ENCODE results near the gene ABHD2.

The ABHD2 gene

DNA sequence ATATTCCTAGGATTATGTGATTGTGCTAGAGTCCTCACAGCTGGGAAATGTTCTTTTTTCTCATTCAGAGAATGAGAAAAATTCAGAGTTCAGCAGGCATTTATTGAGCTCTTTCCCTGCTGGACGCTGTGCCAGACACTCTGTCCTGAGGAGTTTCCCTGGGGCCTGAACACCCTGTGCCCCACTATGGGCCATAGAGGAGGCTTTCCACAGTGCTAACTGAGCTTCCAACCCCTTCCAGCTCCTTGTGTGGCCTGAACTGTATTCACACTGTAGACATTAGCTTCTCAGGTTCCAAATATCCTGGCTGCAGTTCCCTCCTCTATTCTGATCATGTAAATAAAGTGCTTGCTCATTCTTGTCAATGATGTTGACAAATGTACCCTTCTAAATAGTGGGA is 10.0 kb downstream of the ABHD2 start:
- no peaks in the 10 kb centered on the region for H3K36me3 ChIP-seq (ENCODE audit: control insufficient read depth, insufficient read depth, low read length)
- WGBS, 2 experiments, result 95 to 96% methylated on average over 1 of the region's 1 CpG
- no peaks in the 10 kb centered on the region for H3K9me3 ChIP-seq (ENCODE audit: control insufficient read depth, low read length)
- no peaks in the 10 kb centered on the region for H3K4me1 ChIP-seq (ENCODE audit: control insufficient read depth, insufficient read depth, low read length)
- no peaks in the 10 kb centered on the region for H3K27me3 ChIP-seq (ENCODE audit: control insufficient read depth, insufficient read depth, low read length, poor library complexity, severe bottlenecking)
- H3K27ac ChIP-seq (ENCODE audit: insufficient read depth, low read depth, low read length, poor library complexity, severe bottlenecking), result no peak overlapping the region
- no peak overlapping the region for H3K4me3 ChIP-seq (ENCODE audit: insufficient read depth, low read depth, low read length)

DNA sequence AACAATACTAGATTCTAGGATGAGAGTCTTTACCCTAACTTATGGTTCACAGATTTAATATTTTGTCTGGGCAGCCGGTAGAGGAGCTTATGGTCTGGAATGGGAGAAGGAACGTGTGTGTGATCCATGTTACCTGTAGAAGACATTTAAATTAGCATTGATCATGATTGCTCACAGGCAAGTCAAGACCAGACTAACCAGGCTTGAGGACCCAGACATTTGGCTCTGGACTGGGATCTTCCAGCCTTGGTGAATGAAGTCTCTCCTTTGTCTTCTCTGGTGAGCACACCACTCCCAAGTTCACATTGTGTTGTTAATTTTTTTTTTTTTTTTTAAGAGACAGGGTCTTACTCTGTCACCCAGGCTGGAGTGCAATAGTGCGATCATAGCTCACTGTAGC is 11.7 kb downstream of the ABHD2 start:
- no peaks in the 10 kb centered on the region for H3K36me3 ChIP-seq (ENCODE audit: control insufficient read depth, insufficient read depth, low read length)
- H3K4me1 ChIP-seq (ENCODE audit: control insufficient read depth, insufficient read depth, low read length), result no peaks in the 10 kb centered on the region
- H3K27me3 ChIP-seq (ENCODE audit: control insufficient read depth, insufficient read depth, low read length, poor library complexity, severe bottlenecking), result no peaks in the 10 kb centered on the region
- WGBS, 2 experiments, result 94 to 95% methylated on average over 3 of the region's 3 CpGs
- no peaks in the 10 kb centered on the region for H3K9me3 ChIP-seq (ENCODE audit: control insufficient read depth, low read length)
- no peak overlapping the region for H3K4me3 ChIP-seq (ENCODE audit: insufficient read depth, low read depth, low read length)
- H3K27ac ChIP-seq (ENCODE audit: insufficient read depth, low read depth, low read length, poor library complexity, severe bottlenecking), result no peak overlapping the region

DNA sequence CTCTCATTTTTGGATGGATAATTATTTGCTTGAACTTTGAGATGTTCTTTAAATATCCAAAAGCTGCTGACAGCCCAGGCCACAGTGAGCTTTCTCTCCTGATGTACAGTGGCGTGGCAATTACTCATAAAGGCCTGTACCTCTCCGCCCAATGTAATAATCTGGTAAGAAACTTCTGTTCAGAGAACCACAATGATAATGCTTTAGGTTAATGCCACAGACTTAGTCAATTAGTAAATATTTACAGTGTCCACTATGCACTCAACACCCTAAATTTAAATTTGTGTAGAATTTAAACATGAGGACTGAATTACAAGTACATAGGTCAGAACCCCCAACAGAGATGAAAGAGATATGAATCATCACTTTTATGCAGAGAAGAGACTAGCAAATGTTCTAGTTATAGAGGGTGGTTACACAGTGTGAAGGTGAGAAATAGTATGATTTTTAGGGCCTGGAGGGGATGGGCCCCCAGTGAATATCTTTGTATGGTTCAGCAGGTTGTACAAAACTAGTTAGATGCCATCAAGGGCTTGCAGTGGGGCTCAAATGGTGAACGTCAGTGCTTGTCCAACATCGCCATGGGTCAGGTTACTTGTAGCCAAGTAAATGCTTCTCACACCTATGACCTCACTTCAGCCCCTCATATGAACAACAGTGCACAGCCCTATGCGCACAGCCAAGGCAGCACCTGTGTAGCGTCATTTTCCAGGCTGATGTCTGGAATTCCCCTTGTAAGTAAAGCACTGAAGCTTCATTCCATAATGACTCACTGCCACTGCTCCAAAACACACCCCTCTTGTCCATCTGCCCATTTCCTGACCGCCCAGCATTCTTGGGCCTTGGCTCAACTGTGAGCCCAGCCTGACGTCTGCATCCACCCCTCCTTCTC is 13.3 kb downstream of the ABHD2 start:
- WGBS, 2 experiments, result 89 to 94% methylated on average over 8 of the region's 8 CpGs
- Histone ChIP-seq H3K36me3 (ENCODE audit: control insufficient read depth, insufficient read depth, low read length) (no peaks in the 10 kb centered on the region), H3K4me3 (ENCODE audit: insufficient read depth, low read depth, low read length) (no peak overlapping the region), H3K27ac (ENCODE audit: insufficient read depth, low read depth, low read length, poor library complexity, severe bottlenecking) (no peak overlapping the region), H3K9me3 (ENCODE audit: control insufficient read depth, low read length) (no peaks in the 10 kb centered on the region), H3K27me3 (ENCODE audit: control insufficient read depth, insufficient read depth, low read length, poor library complexity, severe bottlenecking) (no peaks in the 10 kb centered on the region), H3K4me1 (ENCODE audit: control insufficient read depth, insufficient read depth, low read length) (no peaks in the 10 kb centered on the region)

DNA sequence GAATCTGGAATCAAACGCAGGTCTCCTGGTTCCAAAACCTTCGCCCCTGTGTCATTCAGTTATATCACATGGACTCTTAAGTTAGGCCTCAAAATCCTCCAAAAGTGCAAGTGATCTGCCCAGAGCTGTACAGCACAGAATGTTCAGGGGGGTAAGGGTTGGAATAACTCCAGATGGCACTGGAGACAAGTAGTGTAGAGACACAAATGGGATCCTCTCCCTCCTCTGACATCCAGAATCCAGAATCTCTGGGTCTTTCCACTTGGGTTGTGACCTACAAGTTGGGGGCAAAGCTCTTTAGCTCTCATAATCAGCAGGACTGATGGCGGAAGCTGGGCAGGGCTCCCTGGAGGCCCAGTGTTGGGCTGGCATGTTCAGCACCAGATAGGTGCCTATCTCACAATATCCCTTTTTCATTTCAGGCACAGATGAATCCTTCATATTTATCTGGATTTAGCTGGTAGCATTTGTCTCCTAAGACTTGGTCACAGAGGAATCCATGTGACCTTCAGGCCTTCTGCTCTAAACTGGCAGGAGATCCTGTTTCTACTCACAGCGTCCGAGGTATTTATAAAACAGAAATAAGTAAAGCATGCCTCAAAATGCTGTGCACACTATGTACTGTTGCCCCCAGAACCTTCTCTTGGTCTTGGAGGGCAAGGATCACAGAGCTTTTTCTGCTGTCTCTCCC is 15.4 kb downstream of the ABHD2 start:
- no peak overlapping the region for H3K4me3 ChIP-seq (ENCODE audit: insufficient read depth, low read depth, low read length)
- no peak overlapping the region for H3K27ac ChIP-seq (ENCODE audit: insufficient read depth, low read depth, low read length, poor library complexity, severe bottlenecking)
- H3K9me3 ChIP-seq (ENCODE audit: control insufficient read depth, low read length), result no peaks in the 10 kb centered on the region
- WGBS, 2 experiments, result 95 to 97% methylated on average over 5 of the region's 5 CpGs
- no peaks in the 10 kb centered on the region for H3K4me1 ChIP-seq (ENCODE audit: control insufficient read depth, insufficient read depth, low read length)
- H3K36me3 ChIP-seq (ENCODE audit: control insufficient read depth, insufficient read depth, low read length), result no peaks in the 10 kb centered on the region
- no peaks in the 10 kb centered on the region for H3K27me3 ChIP-seq (ENCODE audit: control insufficient read depth, insufficient read depth, low read length, poor library complexity, severe bottlenecking)

DNA sequence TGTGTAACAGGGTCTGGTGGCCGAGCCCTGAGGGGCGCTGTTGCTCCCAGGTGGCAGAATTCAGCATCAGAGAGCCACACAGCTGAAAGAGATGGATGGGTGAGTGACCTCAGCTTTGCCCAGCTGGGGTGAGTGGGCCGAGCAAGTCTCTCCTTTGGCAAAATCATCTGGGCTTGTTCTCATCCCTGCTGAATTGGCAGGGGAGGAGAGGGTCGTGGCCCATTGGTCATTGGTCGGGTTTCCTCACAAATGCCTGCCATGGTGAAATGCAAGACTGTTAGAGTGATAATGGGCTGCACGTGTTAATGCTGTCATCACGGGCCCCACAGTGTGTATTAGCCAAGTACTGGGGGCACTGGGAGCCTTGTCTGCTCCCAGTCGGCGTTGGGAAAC is 15.9 kb downstream of the ABHD2 start:
- no peak overlapping the region for H3K27ac ChIP-seq (ENCODE audit: insufficient read depth, low read depth, low read length, poor library complexity, severe bottlenecking)
- no peaks in the 10 kb centered on the region for H3K27me3 ChIP-seq (ENCODE audit: control insufficient read depth, insufficient read depth, low read length, poor library complexity, severe bottlenecking)
- 92 to 94% methylated on average over 9 of the region's 9 CpGs for WGBS, 2 experiments
- H3K4me3 ChIP-seq (ENCODE audit: insufficient read depth, low read depth, low read length), result no peak overlapping the region
- no peaks in the 10 kb centered on the region for H3K9me3 ChIP-seq (ENCODE audit: control insufficient read depth, low read length)
- H3K36me3 ChIP-seq (ENCODE audit: control insufficient read depth, insufficient read depth, low read length), result no peaks in the 10 kb centered on the region
- no peaks in the 10 kb centered on the region for H3K4me1 ChIP-seq (ENCODE audit: control insufficient read depth, insufficient read depth, low read length)

DNA sequence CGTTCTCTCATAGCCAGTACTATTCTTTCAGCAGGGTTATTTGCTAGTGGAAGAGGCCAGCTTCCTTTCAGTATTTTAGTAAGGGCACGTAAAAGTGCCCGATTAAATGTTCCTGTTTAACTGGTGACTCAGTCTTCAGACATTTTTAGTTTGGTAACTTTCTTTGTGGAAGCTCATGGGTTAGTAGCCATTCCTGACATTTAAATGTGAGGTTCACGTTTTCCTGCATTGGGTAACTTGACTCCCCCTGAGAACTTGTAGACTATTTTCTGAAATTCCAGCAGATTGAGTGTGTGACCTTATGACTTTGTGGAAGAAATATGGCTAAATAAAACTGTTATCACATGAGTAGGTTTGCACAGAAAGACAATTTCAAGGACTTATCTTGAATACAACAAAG is 16.9 kb downstream of the ABHD2 start:
- Histone ChIP-seq H3K4me3 (ENCODE audit: insufficient read depth, low read depth, low read length) (no peak overlapping the region), H3K27me3 (ENCODE audit: control insufficient read depth, insufficient read depth, low read length, poor library complexity, severe bottlenecking) (no peaks in the 10 kb centered on the region), H3K9me3 (ENCODE audit: control insufficient read depth, low read length) (no peaks in the 10 kb centered on the region), H3K27ac (ENCODE audit: insufficient read depth, low read depth, low read length, poor library complexity, severe bottlenecking) (no peak overlapping the region), H3K36me3 (ENCODE audit: control insufficient read depth, insufficient read depth, low read length) (no peaks in the 10 kb centered on the region), H3K4me1 (ENCODE audit: control insufficient read depth, insufficient read depth, low read length) (no peaks in the 10 kb centered on the region)
- WGBS, 2 experiments, result 91% methylated on average over 4 of the region's 4 CpGs

DNA sequence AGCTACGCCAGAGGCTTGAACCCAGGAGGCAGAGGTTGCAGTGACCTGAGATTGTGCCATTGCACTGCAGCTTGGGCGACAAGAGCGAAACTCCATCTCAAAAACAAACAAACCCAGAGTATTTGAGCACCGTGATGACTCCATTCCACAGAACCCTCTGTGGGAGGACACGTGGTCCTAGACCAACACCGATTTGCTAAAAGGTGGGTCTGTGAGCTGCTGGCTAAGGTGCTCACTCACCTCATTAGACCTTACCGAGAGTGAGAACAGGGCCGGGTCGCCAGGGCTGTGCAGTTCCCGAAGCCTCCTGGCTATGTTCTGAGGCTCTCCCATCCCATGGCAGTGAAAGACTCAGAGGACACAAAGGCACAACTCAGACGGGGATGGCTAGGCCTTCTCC is 17.9 kb downstream of the ABHD2 start:
- 83 to 85% methylated on average over 11 of the region's 11 CpGs for WGBS, 2 experiments
- Histone ChIP-seq H3K9me3 (ENCODE audit: control insufficient read depth, low read length) (no peaks in the 10 kb centered on the region), H3K4me3 (ENCODE audit: insufficient read depth, low read depth, low read length) (no peak overlapping the region), H3K27me3 (ENCODE audit: control insufficient read depth, insufficient read depth, low read length, poor library complexity, severe bottlenecking) (no peaks in the 10 kb centered on the region), H3K4me1 (ENCODE audit: control insufficient read depth, insufficient read depth, low read length) (no peaks in the 10 kb centered on the region), H3K27ac (ENCODE audit: insufficient read depth, low read depth, low read length, poor library complexity, severe bottlenecking) (no peak overlapping the region), H3K36me3 (ENCODE audit: control insufficient read depth, insufficient read depth, low read length) (no peaks in the 10 kb centered on the region)

DNA sequence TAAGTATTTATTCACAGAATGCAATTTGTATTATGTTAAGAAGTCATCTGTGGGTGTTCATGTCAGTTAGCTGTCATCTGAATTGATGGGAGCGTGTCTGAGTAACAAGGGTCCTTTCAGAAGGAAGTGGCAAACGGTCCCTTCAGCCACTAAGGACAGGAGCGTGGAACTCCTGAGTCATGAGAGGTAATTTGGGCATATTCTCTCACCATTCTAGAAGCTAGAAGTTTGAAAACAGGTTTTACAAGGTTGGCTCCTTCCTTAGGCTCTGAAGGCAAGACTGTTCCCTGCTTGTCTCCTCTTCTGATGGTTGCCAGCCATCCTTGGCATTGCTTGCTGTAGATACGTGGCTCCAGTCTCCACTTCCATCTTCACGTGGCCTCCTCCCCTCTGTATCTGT is 19.7 kb downstream of the ABHD2 start:
- Histone ChIP-seq H3K27me3 (ENCODE audit: control insufficient read depth, insufficient read depth, low read length, poor library complexity, severe bottlenecking) (no peaks in the 10 kb centered on the region), H3K4me1 (ENCODE audit: control insufficient read depth, insufficient read depth, low read length) (peaks cover 3% of the 10 kb centered on the region), H3K36me3 (ENCODE audit: control insufficient read depth, insufficient read depth, low read length) (no peaks in the 10 kb centered on the region), H3K9me3 (ENCODE audit: control insufficient read depth, low read length) (no peaks in the 10 kb centered on the region), H3K27ac (ENCODE audit: insufficient read depth, low read depth, low read length, poor library complexity, severe bottlenecking) (no peak overlapping the region), H3K4me3 (ENCODE audit: insufficient read depth, low read depth, low read length) (no peak overlapping the region)
- WGBS, 2 experiments, result 96% methylated on average over 5 of the region's 5 CpGs

DNA sequence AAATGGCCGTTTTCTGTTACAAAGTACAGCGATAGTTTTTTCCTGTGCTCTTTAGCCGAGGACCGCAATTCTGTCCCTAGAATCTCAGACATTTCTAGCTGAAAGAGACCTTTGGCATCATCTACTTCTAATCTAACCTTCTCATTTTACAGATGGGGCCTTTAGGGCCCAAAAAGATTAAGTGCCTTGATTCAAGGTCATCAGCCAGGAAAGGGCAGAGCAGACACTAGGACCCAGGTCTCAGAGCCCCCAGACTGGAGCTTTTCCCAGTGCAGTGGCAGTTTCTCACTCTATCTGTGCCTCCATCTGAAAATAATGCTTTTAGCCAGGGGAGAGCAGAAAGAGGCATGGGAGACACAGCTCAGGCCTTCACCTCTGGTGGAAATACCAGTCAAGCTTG is 20.6 kb downstream of the ABHD2 start:
- WGBS, 2 experiments, result 93 to 97% methylated on average over 4 of the region's 4 CpGs
- Histone ChIP-seq H3K27me3 (ENCODE audit: control insufficient read depth, insufficient read depth, low read length, poor library complexity, severe bottlenecking) (no peaks in the 10 kb centered on the region), H3K9me3 (ENCODE audit: control insufficient read depth, low read length) (no peaks in the 10 kb centered on the region), H3K4me3 (ENCODE audit: insufficient read depth, low read depth, low read length) (no peak overlapping the region), H3K27ac (ENCODE audit: insufficient read depth, low read depth, low read length, poor library complexity, severe bottlenecking) (no peak overlapping the region), H3K36me3 (ENCODE audit: control insufficient read depth, insufficient read depth, low read length) (no peaks in the 10 kb centered on the region), H3K4me1 (ENCODE audit: control insufficient read depth, insufficient read depth, low read length) (peaks cover 6% of the 10 kb centered on the region)

DNA sequence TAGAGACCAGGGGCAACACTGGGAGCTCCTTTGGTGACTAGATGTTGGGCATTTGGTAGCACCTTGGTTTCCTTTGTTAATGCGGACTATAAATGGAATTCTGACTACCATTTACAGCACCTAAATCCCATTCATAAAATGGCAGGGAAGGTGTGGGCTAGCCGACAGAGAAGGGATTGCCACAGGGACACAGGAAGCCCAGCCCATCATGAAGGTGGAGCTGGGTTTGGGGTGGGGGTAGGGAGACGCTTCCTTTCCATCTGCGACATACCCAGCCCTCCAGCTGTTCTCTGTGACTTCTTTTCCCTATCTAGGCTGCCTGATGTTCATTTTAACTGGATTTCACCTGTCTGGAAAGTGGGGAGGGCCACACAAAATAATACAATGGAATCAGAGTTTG is 21.0 kb downstream of the ABHD2 start:
- Histone ChIP-seq H3K36me3 (ENCODE audit: control insufficient read depth, insufficient read depth, low read length) (no peaks in the 10 kb centered on the region), H3K27ac (ENCODE audit: insufficient read depth, low read depth, low read length, poor library complexity, severe bottlenecking) (no peak overlapping the region), H3K9me3 (ENCODE audit: control insufficient read depth, low read length) (no peaks in the 10 kb centered on the region), H3K27me3 (ENCODE audit: control insufficient read depth, insufficient read depth, low read length, poor library complexity, severe bottlenecking) (no peaks in the 10 kb centered on the region), H3K4me3 (ENCODE audit: insufficient read depth, low read depth, low read length) (no peak overlapping the region), H3K4me1 (ENCODE audit: control insufficient read depth, insufficient read depth, low read length) (peaks cover 6% of the 10 kb centered on the region)
- WGBS, 2 experiments, result 79 to 81% methylated on average over 4 of the region's 4 CpGs

Measured in ectodermal cell (in vitro differentiated cells).